GDM1 (cell line): ENCODE results near the gene ATP1A4.

Experiments
- DNase-seq: peaks from one replicate; lab custom pipeline; 2025; lab: John Stamatoyannopoulos, UW

ATP1A4 gene

DNA sequence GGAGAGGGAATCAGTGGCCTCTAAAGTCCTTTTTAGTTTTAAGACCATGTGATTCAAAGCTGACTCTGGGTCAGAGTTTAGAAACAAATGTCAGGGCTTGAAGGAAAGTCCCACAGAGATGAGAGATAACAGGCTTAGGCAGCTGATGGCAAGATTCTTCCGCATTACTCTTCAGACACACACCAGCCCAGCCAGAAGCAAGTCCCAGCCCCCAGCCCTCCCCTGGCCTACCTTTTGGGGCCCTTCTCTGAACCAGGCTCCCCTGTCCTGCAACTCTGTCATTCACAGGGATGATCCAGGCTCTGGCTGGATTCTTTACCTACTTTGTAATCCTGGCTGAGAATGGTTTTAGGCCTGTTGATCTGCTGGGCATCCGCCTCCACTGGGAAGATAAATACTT lies 25.8 kb downstream of the ATP1A4 start:
- DNase-seq: no peak

DNA sequence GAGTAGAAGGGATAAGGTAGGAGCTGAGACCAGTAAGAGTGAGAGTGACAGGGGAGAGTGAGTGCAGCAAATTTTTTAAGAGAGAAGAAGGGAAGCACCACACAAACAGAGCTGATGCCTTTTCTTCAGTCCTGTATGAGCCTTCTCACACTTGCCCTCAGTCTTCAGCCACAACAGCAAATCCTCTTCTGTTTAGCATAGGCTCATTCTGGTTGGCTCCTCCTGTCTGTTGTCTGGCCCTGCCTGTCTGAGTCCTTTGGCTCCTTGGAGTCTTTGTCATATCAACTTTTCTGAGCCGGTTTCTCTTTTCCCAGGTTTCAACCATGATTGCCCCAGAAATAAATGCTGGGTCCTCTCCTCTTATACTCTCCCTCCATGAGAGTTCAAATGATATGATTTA lies 26.3 kb downstream of the ATP1A4 start:
- no peak for DNase-seq

DNA sequence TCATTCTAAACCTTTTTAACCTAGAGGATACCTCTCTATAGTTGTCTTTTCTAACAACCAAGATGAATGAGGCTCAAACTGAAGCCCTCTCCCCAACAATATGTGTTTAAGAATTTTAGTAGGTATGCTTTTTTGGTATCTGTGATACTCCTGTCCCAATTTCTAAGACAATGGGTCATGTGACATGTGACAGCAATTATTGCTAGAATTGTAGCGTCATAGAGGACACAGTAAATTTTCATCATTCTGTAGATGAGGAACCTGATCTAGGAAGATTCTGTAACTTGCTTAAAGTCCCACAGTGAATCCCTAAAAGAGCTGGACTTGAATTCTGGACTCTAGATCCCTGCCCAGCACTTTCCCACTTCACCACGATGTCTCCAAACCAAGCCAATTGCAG lies 27.3 kb downstream of the ATP1A4 start:
- no peak for DNase-seq

DNA sequence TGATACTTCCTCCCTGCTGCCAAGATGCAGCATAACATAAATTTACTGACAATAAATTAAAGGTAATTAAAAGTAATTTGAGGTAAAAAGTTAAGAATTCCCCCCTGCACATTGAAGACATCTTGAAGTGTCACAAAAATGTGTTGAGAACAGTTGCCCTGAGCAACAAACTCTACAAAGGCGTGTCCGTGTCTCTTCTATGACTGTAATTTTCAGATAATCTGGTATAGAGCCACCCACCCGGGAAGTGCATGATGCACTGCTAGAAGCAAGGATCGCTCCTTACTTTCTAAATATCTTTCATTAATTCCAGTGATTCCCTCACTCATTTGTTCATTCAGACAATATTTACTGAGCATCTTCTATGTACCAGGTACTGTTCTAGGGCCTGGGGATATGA lies 27.9 kb downstream of the ATP1A4 start:
- DNase-seq: no peak

DNA sequence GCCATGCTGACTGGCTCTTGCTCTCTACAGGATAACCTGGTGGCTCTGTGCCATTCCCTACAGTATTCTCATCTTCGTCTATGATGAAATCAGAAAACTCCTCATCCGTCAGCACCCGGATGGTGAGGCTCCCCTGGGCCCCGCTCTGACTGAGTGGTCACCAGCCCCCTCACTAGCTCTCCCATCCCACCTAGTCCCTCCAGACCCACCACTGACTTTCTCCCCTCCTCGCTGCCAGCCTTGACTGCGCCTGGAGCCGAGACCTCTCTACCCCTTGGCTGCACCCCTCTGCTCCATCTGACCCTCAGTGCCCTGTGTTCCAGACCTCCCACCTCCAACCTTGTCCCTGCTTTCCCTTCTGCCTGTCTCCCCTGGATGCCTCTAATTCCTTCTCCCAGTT lies 34.8 kb downstream of the ATP1A4 start:
- no peak for DNase-seq

DNA sequence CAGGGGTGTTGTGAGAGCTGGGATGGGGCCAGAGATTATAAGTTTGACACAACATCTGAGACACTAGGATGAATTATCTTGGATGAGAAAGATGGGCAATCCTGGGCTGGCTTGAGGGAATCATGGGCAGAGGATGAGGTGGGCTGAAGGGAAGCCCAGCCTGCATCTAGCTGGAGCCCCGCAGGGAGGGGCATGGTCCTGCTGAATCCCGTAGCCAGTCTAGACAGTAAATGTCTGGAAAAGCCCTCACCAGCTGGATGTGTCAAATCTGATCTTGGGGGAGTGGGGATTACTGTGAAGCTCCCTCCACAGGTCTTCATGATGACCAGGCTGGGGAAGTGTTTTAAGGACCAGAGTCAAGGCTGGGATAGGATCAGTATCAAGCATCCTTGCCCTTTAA lies 35.3 kb downstream of the ATP1A4 start:
- DNase-seq: no peak

DNA sequence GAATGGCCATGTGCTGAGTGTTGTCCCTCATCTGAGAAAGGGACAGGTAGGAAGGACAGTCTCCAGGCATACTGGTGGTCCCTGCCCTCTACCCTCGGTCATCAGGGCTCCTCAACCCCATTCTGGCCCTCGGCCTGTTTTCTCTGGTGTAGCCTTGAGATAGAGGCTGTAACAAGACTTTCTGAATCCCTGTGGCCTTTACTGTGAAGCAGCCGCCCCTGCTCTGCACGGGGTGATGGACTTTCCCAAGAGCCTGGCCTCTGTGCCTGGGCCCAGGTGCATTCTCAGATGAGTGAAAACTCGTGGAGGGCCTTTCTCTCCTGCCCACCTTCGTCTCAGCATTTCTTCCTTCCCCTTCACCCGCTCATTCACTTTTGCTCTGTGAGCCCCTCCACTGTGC lies 36.0 kb downstream of the ATP1A4 start:
- no peak for DNase-seq

DNA sequence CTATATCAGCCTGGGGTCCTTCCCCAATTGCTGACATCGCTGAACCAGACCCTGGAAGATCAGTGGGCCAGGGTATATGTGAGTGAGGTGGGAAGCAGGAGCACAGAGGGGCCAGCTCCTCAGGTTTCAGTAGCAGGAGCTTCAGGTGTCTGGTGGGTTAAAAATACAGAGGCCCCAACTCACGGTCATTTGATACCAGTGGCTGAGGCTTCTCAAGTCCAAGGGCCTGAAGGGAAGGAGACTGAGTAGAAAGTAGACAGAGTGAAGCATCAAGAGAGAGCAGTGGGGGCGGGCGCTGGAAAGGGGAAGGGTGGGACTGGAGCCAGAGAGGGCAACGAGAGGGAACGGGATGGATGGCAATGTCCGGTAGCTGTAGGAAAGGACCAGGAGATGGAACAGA lies 36.9 kb downstream of the ATP1A4 start:
- DNase-seq: no peak

DNA sequence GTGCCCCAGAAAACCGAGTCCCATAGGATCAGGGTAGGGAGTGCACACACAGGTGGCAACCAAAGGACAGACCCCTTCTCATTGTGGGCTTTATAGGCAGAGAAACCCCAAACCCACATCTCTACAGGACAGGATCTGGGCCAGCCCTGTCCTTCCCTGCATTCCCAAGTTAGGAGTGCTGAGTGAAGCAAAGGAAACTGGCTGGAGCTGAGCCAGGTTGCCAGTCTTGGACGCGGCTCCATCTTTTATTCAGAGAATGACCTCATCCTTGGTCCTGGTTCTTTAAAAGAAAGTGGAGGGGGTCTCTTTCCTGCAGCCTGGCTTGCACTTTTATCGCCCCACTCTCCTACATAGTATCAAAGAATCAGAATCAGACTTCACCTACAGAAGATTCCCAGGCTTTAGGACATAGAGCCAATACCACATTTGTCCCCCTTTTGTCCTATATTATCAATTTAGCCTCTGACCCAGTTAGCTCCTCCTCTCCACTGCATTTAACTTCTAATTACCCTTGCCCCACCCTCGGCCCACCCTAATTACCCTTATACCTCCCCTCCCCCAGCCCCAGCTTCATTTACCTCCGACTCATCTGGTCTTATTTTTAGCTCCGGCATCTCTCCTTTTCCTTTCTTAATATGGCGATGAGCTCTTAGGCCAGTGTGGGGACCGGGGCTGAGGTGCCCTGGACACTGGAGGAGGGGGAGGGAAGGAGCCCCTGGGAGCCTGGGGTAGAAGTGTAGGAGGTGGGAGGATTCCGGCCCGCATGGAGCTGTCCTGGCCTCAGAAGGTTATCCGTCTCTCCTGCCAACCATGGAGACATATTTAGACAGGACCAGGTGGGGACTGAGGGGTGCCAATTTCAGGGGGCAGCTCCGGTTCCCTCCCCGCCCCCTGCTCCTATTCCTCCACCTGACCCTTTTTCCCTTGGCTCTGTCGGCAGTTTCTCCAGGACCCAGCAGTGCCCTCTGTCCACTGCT lies 38.5 kb downstream of the ATP1A4 start, which contains the start of gene CASQ1:
TSS of gene CASQ1 (plus strand) at position 927 of the 977 bp plus-strand sequence. CDS start 177 bp downstream, outside the sequence.
- DNase-seq: no peak

DNA sequence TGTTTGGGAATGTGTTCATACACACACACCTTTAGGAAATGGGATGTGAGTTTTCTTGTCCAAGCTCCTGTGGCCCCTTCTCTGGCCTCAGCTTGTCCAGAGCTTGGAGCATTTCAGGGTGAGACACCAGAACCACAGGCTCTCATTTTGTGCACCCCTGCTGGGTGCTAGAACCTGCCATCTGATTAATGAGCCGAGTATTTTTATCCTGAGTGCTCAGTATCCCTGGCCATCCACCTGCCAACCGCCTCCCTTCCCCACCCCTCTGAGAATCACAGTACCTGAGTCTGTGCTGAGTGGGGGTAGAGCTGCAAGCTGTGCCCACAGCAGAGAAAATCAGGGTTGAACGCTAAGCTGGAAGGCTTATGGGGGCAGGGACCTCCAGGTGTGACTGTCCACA lies 40.4 kb downstream of the ATP1A4 start:
- no peak for DNase-seq

DNA sequence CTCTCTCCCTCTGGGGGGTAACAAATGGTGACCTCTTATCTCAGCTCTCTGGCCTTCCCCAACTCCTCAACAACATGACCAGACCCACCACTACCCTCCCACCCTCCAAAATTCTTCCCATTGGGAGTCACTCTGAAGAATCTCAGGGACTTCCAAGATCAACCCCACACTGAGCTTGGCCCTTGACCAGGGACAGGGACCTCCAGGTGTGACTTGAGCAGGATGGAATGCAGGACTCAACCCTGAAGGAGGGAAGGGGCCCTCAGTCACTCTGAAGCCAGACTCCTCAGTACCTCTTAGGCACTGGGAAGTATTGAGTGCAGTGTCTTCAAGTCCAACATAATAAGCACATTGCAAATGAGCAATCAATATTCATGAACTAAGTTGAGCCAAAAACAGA lies 40.8 kb downstream of the ATP1A4 start:
- DNase-seq: no peak

DNA sequence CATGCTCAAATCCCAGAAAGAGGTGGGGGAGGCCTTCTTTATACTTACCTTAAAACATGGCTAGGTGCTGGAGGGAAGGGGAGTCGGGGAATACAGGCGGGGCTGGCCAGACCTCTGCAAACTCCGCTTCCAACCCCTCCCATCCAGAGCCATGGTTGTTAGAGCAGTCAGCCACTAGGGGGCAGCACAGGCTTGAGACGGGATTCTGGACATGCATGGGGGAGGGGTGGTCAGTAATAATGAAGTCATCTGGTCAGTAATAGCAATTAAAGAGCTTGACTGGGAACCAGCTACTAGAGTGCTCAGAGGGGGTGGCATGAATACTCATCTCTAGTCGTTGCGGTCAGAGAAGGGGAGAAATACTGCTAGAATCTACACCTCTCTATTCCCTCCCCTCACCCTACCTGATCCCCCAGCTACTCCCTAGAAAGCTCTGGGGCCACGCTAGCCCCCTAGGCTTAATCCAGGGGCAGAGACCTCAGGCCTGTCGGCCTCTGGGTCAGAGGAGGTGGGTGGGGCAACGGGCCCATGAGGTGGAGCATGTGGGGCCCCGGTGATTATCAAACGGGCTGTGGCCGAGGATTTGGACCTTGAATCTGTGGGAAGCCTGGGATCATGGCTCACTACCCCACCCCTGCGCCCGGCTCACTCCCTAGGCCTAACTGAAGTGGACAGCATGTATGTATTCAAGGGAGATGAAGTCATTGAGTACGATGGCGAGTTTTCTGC lies 41.9 kb downstream of the ATP1A4 start:
- DNase-seq: peak; percentile 29

DNA sequence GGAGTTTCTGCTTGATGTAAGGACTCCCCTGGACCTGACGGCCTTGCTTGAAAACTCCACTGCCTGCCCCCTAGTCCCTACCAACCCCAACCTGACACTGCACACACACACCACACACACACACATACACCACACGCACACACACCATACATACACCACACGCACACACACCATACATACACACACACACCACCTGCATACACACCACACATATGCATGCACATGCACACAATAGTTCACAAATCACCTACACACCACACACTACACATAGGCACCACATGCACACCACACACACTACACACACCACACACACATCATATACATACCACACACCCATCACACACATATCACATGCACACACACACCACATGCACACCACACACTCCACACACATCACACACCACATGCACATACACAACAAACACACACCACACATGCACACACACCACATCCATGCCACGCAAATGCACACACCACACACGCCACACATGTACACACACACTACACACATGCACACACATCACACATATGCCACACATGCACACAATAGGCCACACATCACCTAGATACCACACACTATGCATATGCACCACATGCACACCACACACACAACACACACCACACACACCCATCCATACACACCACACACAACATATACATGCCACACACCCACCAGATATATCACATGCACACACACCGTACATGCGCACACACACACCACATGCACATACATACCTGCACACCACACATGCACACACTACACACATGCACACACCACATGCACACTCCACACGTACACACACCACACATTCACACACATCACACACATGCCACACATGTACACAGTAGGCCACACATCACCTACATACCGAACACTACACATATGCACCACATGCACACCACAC lies 42.7 kb downstream of the ATP1A4 start:
- DNase-seq: no peak

DNA sequence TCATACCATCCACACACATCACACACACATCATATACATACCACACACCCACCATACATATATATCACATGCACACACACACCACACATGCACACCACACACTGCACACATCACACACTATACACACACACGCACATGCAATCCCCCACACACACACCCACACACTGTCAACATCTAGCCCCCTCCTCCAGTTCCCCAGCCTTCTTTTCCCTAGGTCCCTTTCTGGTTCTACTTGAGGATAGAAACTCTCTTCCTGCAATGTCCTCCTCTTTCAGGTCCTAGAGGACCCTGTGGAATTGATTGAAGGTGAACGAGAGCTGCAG lies 43.3 kb downstream of the ATP1A4 start:
- DNase-seq: no peak

DNA sequence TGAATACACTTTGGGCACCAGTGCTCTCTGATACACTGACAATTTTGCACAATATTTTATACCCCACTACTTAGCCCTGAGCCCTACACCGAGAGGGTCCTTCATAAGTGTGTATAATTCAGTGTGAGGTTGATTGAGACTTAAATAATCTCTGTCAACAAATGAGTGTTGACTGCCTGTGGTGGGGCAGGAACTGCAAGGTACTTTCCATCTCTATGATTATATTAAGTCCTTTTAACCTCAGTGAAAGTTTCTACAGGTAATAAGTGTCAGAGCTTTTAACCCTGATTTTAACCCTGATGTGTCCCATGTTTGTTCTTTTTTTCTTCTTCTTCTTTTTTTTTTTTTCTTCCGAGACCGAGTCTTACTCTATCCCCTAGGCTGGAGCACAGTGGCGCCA lies 44.7 kb downstream of the ATP1A4 start:
- DNase-seq: no peak

DNA sequence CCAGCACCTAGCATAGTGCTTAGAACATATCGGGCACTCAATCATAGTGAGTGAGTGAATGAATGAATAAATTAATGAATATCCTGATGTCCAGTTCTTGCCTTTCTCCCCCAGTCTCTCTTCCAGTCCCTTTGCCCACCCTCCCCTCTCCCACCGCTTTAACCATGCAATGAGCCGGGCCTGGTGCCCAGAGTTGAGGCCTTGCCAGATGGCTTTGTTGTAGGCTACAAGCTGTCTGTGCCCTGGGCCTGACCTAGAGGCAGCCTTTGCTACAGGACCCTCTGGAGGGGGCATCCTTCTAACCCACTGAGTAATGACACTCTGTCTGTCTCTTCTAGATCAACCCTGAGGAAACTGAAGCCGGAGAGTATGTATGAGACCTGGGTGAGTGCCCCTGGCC lies 45.8 kb downstream of the ATP1A4 start:
- no peak for DNase-seq

DNA sequence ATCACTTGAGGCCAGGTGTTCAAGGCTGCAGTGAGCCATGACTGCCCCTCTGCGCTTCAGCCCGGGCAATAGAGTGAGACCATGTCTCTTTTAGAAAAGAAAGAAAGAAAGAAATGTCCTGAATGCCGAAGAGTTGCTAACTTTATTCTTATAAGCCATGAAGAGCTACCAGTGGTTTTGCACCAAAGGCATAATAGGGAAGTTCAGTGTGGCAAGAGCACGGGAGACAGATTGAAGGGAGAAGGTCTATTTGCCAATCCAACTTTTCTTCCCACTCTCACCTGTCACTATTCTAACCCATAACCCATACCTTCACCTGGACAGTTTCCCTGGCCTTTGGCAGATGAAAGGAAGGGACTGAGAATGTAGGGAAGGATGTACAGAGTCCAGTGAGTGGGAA lies 49.4 kb downstream of the ATP1A4 start:
- no peak for DNase-seq

DNA sequence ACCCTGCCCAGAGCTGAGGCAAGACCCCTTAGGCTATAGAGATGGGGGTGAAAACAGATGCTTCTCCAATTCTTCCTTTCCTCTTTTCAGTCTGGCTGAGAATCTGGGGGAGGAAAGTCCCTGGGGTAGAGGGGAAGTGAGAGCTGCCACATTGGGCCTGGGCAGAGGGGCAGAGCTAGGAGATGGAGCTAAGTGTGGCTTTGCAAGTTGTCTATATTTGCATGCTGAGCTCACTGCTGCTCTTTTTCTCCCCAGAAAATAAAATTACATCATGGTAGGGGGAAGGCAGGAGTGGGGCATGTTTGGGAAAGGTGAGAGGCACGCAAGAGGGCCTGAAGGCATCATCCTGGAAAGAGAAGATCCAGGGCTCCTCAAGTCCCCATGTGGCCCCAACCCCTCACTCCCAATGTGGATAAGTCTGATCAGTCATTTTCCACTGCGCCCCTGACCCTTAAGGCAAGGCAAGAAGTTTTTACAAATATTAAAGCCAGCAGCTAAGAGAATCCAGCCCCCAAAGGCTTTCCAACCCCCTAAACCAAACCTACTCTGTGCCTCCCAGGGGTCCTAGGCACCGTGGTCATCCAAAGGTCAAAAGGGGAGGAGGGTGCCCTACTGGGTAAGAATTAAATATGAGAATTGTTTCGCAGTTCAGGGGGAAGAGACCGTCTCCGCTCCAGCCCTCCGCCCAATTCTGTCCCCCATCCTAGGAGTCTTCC lies 53.3 kb downstream of the ATP1A4 start:
- DNase-seq: no peak

DNA sequence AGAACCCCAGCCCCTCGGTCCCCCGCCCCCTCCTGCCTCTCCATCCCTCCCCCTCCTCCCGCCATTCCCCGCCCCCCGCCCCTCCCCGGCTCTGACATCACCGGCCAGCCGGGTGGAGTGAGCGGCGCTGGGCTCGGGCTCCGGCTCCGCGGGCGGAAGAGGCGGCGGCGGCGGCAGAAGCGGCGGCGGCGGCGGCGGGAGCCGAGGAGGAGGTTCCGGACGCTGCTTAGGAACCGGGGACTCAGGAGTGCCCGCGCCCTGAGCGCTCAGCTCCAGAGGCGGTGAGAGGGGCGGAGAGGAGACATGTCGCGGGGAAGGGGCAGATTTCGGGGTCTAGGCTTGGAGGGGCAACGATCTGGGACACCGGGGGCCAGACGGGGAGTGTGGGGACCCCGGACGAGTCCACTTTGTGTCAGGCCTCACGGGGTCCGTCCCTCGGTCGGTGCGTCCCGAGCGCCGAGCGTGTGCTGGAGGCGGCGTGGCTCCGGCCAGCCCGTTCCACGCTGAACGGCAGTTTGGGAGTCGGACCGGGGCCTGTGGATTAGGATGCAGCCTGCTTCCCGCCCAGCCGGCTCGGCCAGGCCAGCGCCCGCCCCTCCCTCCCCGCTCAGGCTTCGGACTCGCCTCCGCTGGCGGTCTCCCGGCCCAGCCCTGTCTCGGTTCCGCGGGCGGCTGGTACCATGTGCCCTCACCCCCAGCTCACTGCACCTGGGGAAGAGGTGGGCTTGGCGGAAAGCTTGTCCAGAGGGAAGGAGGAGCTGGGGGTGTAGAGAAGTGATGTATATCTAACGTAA lies 54.0 kb downstream of the ATP1A4 start, which contains the start of gene PEA15:
TSS of gene PEA15 (plus strand) at position 143 of the 794 bp plus-strand sequence. CDS start 6,161 bp downstream, outside the sequence.
- peak; percentile 36 for DNase-seq

DNA sequence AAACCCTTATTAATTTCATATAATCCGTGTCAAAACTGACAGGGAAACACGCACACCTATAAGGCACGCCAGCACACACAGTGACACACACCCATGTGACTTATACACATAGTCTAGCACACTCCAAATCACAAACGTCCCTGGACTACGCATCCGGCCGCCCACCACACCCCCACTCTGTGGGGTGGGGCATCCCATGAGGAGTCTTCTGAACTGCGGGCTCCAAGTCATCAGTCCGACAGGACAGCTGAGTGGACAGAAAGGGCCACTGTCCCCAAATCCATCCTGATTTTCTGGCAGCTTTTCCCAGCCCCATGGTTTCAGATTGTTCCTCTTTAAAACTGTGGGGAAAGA lies 54.6 kb downstream of the ATP1A4 start:
- DNase-seq: no peak
